Stromal cell of bone marrow (primary cell): Measurements from ENCODE around the gene CBX2.
"Not testable (repeated sequence)": the region's sequence is repeated elsewhere in the genome, so short reads cannot be mapped to it uniquely, and the experiment has no call there.

Experiments used
- DNase-seq: peaks from one replicate; pipeline ENCODE4 v3.0.0-alpha.2; 2012; ENCODE audit warnings: low read depth

Gene CBX2

DNA sequence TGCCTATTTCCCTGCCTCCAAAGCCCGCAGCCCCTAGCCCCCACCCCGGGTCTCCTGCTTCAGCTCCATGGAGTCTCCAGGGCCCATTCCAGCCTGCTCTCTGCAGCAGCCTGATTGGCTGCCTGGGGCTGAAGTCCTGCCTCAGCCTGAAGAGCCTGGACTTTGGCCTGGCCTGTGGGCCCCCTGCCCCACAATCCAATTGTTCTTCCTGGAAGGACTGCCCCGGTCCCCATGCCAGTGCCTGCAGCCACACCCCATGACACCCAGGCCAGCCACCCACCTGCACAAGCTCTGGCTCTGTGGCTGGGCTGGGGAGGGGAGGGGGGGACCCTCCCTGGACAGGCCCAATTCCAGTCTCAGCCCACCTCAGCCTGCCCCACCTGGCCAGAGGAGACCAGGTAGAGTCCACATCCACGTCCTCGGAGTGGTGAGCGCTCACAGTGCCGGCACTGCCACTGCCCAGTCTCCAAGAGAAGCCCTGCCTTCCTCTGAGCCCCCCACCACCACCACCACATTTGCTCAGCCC is 34.9 kb upstream of the CBX2 start:
- DNase-seq = no peak

DNA sequence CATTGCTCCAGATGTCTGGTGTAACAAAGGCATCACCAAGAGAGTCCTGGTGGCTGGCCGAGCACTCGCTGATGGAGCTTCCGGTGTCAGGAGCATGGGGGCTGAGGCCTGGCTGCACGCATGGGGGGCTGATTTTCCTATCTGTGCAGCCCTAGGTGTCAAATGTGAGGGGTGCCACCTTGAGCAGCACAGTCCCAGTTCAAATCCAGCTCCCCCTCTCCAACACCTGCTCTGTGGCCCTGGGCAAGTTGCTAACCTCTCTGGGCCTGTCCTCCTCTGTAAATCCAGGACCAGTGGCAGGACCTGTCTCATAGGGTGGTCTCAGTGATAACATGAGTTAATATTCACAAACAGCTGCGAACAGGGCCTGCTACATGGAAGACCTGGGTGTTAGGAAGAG is 34.3 kb upstream of the CBX2 start:
- DNase-seq = no peak

DNA sequence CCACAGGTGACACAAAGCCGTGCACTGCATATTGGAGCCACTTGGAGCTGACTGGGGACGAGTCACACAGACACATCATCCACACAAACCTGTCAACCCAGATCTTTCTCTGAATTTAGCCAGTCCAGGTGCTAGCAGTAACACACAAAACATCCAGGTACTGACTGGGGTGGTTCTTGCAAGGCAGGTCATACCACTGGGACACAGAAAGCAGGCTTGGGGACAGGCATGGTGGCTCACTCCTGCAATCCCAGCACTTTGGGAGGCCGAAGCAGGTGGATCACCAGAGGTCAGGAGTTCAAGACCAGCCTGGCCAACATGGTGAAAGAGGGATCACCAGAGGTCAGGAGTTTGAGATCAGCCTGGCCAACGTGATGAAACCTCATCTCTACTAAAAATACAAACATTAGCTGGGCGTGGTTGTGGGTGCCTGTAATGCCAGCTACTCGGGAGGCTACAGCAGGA is 32.3 kb upstream of the CBX2 start:
- no peak for DNase-seq

DNA sequence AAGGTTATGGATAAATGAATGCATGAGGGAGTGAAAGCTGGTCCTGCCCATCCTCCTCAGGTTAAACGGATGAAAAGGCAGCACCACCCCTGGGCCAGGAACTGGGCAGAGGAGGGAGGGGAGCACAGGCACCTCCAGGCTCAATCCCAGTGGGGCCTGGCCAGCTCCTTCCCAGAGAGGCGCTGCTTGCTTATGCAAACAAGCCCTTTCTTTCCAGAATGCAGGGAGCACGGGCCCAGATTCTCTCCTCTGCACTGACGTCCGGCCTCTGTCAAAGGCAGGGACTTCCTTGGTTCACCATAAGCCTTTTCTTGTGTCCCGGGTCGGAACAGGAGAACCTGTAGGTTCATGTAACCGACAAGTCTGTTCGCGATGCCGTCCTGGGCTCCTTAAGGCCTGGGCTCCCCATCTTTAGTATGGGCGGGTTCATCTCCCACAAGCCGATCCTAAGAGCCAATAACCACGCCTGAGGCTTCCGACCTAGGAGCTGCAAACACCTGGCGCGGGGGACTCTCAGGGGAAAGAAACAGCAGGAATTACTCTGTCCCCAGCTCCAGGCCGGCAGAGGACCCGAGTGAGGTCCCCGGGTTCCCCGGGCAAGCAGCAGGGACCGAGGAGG is 30.9 kb upstream of the CBX2 start:
- no peak for DNase-seq

DNA sequence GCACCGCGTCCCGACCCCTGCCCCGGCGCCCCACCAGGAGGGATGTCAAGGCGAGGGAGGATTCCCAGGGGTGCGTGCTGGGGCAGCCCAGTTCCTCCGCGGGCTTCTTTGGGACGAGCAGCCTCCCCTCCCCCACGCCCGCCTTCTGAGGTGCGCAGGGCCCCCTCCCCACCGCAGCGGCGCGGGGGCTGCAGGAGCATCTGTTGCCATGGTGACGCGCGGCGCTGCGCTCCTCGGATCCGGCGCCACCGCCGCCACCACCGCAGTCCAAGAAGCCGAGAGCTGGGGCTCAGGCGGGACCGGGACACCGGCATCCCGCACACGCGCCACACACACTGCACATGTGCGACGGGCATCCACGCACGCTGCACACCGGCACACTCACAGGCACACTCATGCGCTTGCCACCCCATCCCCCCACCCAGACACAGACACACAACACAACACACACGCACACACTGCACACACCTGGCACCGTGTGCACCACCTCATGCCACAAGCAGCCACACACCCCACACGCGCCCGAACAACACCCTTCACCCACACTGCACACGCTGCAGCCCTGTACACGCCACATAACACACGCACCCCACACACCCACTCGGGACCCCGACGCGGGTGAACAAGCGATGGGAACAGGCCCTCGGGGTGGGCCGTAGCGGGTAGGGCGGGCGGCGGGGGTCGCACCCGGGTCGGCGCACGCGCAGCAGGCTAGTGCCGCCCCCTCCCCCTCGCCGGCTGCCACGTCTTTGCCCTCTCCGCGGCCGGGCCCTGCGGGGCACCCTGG is 30.2 kb upstream of the CBX2 start:
- no peak for DNase-seq

DNA sequence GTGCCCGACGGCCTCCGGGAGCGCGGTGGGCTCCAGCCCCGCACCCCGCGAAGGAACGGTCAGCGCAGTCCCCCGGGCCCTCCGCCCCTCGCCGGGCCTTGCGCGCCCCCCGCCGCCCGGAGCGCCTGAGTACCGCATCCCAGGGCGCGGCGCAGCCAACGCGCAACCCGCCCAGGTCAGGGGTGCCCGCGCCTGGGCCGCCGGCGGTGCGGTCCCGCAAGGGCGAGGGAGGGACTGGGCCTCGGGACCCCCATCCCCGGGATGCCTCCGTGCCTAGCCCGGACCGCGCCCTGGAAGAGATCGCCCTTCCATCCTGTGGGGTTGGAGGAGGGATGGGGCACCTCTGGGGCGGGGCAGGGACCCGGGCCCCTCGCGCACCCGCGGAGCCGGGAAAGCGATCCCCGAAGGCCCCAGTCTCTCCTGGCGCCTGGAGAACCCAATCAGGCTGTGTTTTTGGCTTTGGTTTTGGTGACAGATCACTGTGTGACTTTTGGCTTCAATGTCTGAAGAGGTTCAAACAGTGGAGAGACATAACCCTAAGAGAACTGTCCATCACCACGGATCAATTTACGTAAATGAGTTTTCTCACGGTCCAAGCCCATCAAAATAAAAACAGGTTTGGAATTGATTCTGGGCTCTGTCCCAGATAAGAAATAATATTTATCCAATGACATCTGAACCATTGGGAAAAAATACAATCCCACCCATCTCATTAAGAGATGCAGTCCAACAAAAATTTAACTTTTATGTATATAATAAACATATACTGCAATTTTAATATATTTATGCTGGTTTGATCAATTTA is 29.5 kb upstream of the CBX2 start:
- no peak for DNase-seq

DNA sequence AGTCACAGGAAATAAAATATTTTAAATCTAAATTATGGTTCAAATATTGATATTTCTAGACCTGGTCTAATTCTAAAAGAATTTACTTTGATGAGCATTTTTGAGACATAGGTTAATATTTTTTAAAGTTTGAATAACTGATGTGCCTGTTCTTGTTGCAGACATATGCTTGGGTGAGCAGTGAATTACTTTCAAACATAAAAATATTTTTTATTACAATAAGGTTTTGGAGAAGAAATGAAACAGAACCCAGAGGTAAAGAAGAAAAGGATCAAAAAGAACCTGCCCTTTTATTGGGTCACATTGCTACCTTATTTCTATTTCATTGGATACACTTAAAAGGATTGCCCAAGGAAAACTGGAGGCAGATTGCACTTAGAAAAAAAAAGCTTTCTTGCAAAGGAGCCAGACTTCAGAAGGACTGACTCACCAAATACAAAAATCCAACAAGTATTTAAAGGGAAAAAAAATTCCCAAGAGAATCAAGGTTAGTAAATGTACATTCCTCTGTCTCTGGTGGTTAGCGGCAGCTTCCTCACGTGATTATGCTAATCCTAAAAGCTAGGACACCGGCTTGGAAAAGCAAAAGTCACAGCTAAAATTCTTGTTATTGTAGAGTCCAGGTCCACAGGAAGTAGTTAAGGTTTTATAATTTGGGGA is 28.7 kb upstream of the CBX2 start:
- DNase-seq = peak; percentile 33

DNA sequence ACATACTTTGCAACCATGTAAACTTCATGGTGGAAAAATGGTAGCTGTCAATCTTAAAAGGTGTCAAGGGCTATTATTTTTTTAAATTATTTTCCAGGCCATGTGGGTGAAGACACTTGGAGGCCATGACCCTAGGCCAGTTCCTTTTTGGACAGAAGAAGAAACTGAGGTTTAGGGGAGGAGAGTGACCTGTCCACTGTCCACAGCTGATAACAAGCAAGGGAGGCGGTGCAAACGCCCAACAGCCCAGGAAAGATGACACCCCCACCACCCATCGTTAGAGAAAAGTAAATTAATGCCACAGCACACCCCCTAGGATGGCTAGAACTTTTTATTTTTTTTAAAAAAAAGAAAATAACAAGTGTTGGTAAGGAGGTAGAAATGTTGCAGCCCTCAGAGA is 28.0 kb upstream of the CBX2 start:
- DNase-seq = no peak

DNA sequence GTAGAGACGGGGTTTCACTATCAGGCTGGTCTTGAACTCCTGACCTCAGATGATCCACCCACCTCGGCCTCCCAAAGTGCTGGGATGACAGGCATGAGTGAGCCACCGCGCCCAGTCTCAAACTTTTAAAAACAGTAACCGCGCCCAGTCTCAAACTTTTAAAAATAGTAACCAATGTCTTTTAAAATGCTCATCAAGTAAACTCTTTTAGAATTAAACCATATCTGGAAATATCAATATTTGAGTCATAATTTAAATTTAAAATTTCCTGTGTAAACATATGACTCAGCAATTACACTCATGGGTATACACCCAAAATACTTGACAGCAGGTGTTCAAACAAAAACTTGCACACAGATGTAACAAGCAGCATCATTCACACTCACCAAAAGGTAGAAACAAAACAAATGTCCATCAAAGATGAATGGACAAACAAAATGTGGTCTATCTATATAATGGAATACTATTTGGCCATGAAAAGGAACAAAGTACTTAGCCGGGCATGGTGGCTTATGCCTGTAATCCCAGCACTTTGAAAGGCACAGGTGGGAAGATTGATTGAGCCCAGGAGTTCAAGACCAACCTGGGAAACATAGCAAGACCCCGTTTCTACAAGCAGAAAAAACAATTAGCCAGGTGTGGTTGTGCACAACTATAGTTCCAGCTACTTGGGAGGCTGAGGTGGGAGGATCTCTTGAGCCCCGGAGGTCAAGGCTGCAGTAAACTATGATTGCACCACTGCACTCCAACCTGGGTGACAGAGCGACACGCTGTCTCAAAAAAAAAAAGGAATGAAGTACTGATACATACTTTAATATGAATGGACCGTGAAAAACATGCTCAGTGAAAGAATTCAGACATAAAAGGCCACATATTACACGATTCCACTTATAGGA is 27.1 kb upstream of the CBX2 start:
- no peak for DNase-seq

DNA sequence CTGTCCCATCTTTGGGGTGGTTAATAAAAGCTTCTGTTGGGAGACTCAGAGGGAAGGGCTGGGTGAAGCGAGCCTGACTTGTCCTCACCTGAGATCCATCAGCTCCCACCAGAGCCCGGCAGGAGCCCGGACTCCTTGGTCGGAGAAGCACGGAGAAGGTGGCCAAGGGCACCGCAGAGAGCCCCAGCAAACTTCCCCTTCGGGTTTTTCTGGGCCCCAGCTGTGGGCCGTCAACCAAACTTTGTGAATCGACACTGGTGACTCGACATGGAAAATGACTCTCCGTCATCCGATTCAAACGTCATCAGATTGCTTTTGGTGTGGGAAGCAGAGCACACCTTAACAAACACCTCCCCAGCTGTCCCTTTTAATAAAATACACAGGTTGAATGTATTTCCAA is 25.8 kb upstream of the CBX2 start:
- no peak for DNase-seq

DNA sequence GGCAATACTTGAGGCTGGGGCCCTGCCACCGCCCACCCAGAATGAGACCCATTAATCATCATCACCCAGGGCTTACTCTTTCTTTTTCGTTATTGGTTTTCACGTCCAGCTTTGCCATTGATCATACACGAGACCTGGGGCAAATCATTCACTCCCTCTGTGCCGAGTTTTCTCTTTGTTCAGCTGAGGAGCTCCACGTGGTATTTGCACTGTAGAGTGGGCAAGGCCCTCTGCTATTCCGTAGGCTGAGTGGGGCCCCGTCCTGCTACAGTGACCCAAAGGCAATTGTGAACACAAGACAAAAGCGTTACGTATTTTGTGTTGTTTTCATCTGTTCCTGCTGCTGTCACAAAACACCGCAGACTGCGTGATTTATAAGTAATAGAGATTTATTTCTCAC is 23.6 kb upstream of the CBX2 start:
- no peak for DNase-seq

DNA sequence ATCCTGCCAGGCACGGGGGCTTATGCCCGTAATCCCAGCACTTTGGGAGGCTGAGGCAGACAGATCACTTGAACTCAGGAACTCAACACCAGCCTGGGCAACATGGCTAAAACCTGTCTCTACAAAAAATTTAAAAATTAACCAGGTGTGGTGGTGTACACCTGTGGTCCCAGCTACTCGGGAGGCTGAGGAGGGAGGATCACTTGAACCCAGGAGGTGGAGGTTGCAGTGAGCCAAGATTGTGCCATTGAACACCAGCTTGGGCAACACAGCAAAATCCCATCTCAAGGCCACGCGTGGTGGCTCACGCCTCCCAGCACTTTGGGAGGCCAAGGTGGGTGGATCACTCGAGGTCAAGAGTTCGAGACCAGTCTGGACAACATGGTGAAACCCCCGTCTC is 23.0 kb upstream of the CBX2 start:
- DNase-seq = not testable (repeated sequence)

DNA sequence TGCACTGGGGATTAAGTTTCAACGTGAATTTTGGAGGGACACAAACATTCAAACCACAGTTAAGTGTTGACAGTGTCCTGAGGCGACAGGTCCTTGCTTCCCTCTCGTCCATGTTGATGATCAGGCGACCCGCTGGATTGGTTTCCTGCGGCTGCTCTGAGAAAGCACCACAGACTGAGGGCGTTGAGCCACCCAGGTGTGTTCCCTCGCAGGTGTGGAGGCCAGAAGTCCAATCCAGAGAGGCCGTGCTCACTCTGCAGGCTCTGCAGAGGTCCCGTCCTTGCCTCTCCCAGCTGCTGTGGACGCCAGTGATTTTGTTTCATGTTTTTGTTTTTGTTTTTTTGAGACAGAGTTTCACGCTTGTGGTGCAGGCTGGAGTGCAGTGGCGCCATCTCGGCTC is 22.4 kb upstream of the CBX2 start:
- no peak for DNase-seq

DNA sequence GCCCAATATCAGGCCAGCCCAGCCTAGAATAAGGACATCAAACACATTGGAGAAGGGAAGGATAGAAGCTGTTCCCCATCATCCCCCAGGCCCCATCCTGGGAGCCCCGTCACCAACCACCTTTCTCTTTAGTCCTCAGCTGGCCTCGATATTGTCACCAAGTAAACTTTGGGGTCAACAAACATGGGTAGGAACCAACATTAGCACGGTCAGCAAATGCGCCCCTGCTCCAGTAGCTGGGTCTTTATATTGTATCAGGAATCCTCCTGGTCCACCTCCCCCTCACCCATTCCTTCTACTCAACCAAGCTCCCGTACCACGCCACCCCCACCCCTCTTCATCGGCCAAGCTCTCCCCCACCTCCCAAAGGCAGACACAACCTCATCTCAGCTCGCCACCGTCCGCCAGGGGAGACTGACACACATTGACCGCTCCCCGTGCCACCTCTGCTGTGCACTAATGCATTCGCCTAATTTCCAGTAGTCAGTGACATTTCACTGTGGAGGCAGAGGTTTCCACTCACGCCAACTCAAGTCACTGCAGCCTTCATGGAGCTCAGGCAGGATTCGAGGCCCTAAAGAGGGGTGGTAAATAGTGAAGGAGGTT is 20.7 kb upstream of the CBX2 start:
- no peak for DNase-seq

DNA sequence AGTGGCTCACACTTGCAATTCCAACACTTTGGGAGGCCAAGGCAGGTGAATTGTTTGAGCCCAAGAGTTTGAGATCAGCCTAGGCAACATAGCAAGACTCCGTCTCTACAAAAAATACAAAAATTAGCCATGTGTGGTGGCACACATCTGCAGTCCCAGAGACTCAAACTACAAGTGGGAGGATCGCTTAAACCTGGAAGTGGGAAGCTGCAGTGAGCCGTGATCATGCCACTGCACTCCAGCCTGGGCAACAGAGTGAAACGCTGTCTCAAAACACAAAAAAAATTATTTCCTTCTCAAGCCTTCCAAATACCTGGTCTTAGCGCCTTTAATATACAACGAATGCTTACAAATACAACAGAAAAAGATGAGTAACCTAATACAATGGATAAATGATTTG is 19.7 kb upstream of the CBX2 start:
- no peak for DNase-seq

DNA sequence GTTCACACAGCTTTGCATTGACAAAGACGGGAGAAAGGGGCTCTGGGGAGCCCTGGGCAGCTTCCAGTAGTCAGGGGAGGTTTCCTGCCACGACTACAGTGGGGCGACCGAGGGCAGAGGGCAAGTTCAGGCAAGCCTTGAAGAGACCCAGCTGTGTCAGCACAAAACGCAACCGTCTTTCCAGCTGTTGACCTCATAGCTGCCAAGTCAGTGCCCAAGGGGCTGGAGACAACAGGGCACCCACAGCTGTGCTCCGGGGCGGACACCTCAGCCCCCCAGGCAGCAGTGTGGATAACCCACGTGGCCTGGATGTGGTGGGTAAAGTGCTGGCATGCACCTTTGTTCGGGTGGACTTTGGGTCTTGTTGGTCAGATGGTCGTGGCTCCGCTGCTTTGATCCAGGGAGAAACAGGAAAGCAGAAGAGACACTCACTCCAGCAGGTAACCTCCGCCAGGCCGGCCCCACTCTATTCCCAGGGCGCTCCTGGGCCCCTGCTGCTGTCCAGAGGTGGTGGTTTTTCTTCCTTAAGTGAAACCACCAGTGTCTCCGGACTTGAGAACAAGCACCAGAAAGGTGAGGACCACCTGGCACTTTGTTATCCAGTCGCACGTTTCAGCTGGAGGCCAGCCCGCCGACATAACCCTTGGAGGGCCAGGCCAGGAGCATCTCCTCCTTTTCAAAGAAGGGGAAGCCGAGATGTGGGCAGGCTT is 17.6 kb upstream of the CBX2 start:
- DNase-seq = no peak

DNA sequence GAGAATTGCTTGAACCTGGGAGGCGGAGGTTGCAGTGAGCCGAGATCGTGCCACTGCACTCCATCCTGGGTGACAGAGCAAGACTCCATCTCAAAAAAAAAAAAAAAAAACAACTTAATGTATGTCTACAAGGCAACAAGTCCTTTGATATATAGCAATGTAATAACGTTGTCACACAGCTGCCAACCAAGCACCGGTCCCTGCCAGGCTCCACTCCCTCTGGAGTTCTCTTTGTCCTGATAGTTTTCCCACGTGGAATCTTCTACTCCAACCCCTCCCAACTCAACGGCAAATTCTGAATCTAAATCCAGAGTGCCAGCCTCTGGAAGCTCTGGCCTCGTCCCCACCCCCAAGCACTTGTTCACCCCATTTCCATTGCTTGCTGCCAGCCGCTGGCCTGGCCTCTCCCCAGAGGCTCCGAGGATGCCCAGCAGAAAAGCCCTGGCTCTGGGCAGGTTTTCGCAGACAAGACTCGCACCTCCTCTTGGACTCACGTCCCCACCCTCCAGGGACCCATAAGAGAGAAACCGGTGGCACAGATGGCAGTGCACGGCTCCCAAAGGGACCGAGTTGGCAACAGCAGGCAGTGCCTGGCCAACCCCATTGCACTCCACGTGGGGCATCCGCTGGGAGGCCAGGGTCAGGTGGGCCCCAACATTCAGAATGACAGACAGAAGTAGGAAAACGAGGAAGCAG is 15.9 kb upstream of the CBX2 start:
- no peak for DNase-seq

DNA sequence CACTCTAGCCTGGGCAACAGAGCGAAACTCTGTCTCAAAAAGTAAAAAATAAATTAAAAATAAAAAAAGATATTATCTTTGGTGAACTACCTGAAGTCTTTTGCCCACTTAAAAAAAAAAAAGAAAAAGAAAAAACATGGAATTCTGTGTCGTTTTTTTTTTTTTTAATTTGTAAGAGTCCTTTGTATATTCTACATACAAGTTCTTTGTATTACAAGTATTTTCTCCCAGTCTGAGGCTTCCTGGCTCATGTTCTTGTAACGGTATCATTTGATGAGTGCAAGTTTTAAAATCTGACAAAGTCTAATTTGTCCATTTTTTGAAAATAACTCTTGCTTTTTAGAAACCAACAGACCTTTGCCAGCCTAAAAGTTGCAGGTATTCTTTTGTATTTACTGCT is 12.2 kb upstream of the CBX2 start:
- DNase-seq = no peak
